NT2/D1 (cell line): ENCODE results near the gene KRTAP5-4.
"Not testable (repeated sequence)": the region's sequence is repeated elsewhere in the genome, so short reads cannot be mapped to it uniquely, and the experiment has no call there.

Source experiments
- DNase-seq: peaks from one replicate; pipeline ENCODE4 v3.0.0-alpha.2; 2011; ENCODE audit warnings: low read depth, low spot score
- H3K27me3 ChIP-seq: 2 replicates; pipeline ENCODE4 v1.6.0; 2011; ENCODE audit warnings: mild to moderate bottlenecking; ENCODE audit not compliant: insufficient read length, insufficient read depth
- H3K36me3 ChIP-seq: 2 replicates; pipeline ENCODE4 v1.6.1; 2011; ENCODE audit warnings: mild to moderate bottlenecking, low read length, mixed read lengths; ENCODE audit not compliant: insufficient read depth, insufficient read length
- H3K4me1 ChIP-seq: 2 replicates; pipeline ENCODE4 v1.5.1; 2011; ENCODE audit not compliant: insufficient read depth, insufficient read length
- H3K4me3 ChIP-seq: 2 replicates; pipeline ENCODE4 v1.5.1; 2011; ENCODE audit warnings: low read depth; ENCODE audit not compliant: insufficient read length
- H3K9ac ChIP-seq: 2 replicates; pipeline ENCODE4 v1.6.0; 2011; ENCODE audit warnings: low read depth; ENCODE audit not compliant: insufficient read length
- H3K9me3 ChIP-seq: 2 replicates; pipeline ENCODE4 v1.5.1; 2011; ENCODE audit warnings: mild to moderate bottlenecking, low read length; ENCODE audit not compliant: insufficient read depth
- SUZ12 ChIP-seq: IDR thresholded peaks from 2 replicates; pipeline ENCODE4 v1.6.1; 2011; ENCODE audit not compliant: insufficient read length, insufficient read depth; ENCODE audit errors: extremely low read depth
- YY1 ChIP-seq: IDR thresholded peaks from 2 replicates; pipeline ENCODE4 v1.6.1; 2011; ENCODE audit not compliant: insufficient read length, insufficient read depth
- ZNF274 ChIP-seq: IDR thresholded peaks from 2 replicates; pipeline ENCODE4 v1.6.1; 2011; ENCODE audit warnings: mild to moderate bottlenecking, low read depth, low read length

The KRTAP5-4 gene

GRCh38 chr11:1600626-1601025 is 21.3 kb downstream of the KRTAP5-4 start:
- Histone ChIP-seq H3K4me3 (no peak overlapping the region), H3K9me3 (no peaks in the 10 kb centered on the region), H3K27me3 (peaks cover 8% of the 10 kb centered on the region), H3K4me1 (peaks cover 8% of the 10 kb centered on the region), H3K36me3 (no peaks in the 10 kb centered on the region), H3K9ac (no peak overlapping the region)
- DNase-seq = no peak
- TF ChIP-seq SUZ12 = no peak
- no peak for TF ChIP-seq ZNF274
- TF ChIP-seq YY1 = no peak

- Histone ChIP-seq H3K36me3 (no peaks in the 10 kb centered on the region), H3K4me1 (peaks cover 8% of the 10 kb centered on the region), H3K9ac (no peak overlapping the region), H3K27me3 (peaks cover 4% of the 10 kb centered on the region), H3K9me3 (no peaks in the 10 kb centered on the region), H3K4me3 (no peak overlapping the region)
- no peak for TF ChIP-seq SUZ12
- TF ChIP-seq ZNF274 = no peak
- TF ChIP-seq YY1 = no peak
- DNase-seq = no peak
Observed at GRCh38 chr11:1598816-1599215, 23.1 kb downstream of the KRTAP5-4 start.

- not testable (repeated sequence) for H3K9ac ChIP-seq, H3K36me3 ChIP-seq, H3K4me1 ChIP-seq, H3K9me3 ChIP-seq, DNase-seq, H3K27me3 ChIP-seq, H3K4me3 ChIP-seq
Observed at GRCh38 chr11:1598406-1598805, 23.5 kb downstream of the KRTAP5-4 start.

DNA sequence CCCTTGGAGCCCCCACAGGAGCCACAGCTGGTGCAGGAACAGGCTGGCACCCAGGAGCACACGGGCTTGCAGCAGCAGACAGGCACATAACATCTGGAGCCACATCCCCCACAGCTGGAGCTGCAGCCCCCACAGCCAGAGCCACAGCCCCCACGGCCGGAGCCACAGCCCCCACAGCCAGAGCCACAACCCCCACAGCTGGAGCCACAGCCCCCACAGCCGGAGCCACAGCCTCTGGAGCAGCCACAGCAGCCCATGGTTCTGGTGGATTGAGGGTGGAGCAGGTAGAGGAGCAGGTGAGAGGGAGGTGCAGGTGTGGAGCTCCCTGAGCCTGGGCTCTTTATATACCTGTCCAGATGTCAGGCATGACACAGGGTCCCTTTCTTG is 24.0 kb downstream of the KRTAP5-4 start, which contains the start of gene KRTAP5-2:
Gene KRTAP5-2, minus strand, starts transcription at position 301 of the 387 bp plus-strand sequence. Its CDS starts 44 bp downstream, at position 257.
- no peak within 1 kb of the TSS for H3K4me3 ChIP-seq
- H3K36me3 ChIP-seq = no peaks in the 10 kb centered on the region
- DNase-seq = no peak
- no peaks in the 10 kb centered on the region for H3K9me3 ChIP-seq
- peaks cover 8% of the 10 kb centered on the region for H3K4me1 ChIP-seq
- TF ChIP-seq ZNF274 (no peak), SUZ12 (no peak)
- H3K9ac ChIP-seq = no peak within 1 kb of the TSS
- peaks cover 4% of the 10 kb centered on the region for H3K27me3 ChIP-seq

DNA sequence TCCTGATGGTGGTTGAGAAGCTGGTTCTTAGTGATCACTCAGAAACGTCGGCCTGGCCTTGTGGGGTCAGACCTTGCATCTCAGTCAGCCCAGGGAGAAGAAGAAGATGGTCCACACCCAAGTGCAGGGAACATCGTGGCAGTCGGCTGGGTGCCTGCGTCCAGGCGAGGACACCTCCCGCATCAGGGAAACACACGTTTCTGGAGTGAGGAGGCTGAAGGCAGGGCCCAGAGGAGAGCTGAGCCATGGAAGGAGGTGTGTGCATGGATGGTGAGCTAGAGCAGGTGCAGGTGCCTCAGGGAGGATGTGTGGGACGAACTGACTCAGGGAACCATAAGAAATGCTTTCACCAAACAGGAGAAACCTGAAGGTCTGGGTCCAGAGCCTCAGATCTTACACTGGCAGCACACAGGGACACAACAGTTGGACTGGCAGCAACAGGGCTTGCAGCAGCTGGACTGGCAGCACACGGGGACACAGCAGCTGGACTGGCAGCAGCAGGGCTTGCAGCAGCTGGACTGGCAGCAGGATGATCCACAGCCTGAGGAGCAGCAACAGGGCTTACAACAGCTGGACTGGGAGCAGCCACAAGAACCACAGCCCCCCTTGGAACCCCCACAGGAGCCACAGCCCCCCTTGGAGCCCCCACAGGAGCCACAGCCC is 24.5 kb downstream of the KRTAP5-4 start:
- TF ChIP-seq SUZ12 = no peak
- Histone ChIP-seq H3K9ac (no peak overlapping the region), H3K4me3 (no peak overlapping the region), H3K9me3 (no peaks in the 10 kb centered on the region), H3K4me1 (peaks cover 8% of the 10 kb centered on the region), H3K27me3 (peaks cover 4% of the 10 kb centered on the region), H3K36me3 (no peaks in the 10 kb centered on the region)
- no peak for DNase-seq

DNA sequence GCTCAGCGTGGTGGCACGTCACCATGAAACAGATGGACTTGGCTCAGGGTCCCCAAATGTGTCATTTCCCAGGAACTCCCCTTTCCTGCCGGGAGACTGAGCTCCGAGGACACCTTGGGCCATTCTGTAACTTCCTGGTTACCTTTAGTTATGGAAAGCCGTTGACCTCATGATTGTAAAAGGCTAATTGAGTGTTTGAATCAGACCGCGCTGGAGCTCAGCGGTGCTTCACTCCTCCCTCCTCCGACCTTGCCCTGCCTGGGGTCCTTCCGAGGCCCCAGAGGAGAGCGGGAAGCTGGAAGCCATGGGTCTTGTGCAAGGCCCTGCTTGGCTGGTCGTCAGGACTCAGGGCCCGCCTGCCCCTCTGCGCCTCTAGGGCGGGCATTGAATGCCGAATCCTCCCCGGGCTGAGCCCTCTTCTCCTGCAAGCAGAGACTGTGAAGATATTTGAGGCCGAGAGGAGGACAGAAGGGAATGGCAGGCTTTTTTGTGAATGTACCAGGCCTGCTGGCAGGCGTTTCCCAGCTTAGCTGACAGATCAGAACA is 25.3 kb downstream of the KRTAP5-4 start:
- H3K9me3 ChIP-seq, H3K4me3 ChIP-seq, H3K27me3 ChIP-seq, H3K36me3 ChIP-seq, H3K4me1 ChIP-seq, DNase-seq: not testable (repeated sequence)
- peak overlapping the region; percentile 63 for H3K9ac ChIP-seq

- not testable (repeated sequence) for DNase-seq, H3K9me3 ChIP-seq, H3K4me3 ChIP-seq, H3K9ac ChIP-seq, H3K27me3 ChIP-seq, H3K4me1 ChIP-seq, H3K36me3 ChIP-seq
Observed at GRCh38 chr11:1595994-1596575, 25.9 kb downstream of the KRTAP5-4 start.

- no peak overlapping the region for H3K4me3 ChIP-seq
- H3K27me3 ChIP-seq = peaks cover 4% of the 10 kb centered on the region
- H3K4me1 ChIP-seq = peaks cover 8% of the 10 kb centered on the region
- H3K9me3 ChIP-seq = peaks cover 7% of the 10 kb centered on the region; the same call in 1 of the 2 replicates
- no peaks in the 10 kb centered on the region for H3K36me3 ChIP-seq
- H3K9ac ChIP-seq = no peak overlapping the region
- DNase-seq = no peak
- TF ChIP-seq ZNF274 (no peak), SUZ12 (no peak), YY1 (no peak)
Observed at GRCh38 chr11:1592628-1593027, 29.3 kb downstream of the KRTAP5-4 start.
